GM21786 (cell line): Measurements from ENCODE around the gene GALNT18.

Source experiments
- ATAC-seq: cut with Tn5 transposase; IDR thresholded peaks from one replicate; pipeline ENCODE4 v1.9.1; 2021; ENCODE audit not compliant: unreplicated experiment

Gene GALNT18

GRCh38 chr11:11320825-11321224 is 301.0 kb downstream of the GALNT18 start:
- ATAC-seq = no peak

- ATAC-seq = no peak
Observed at GRCh38 chr11:11318961-11319360, 302.8 kb downstream of the GALNT18 start.

- no peak for ATAC-seq
Observed at GRCh38 chr11:11318461-11318860, 303.3 kb downstream of the GALNT18 start.

GRCh38 chr11:11316651-11317230 is 305.1 kb downstream of the GALNT18 start:
- no peak for ATAC-seq

GRCh38 chr11:11313902-11314692 is 307.7 kb downstream of the GALNT18 start:
- no peak for ATAC-seq

GRCh38 chr11:11313426-11313825 is 308.4 kb downstream of the GALNT18 start:
- no peak for ATAC-seq

GRCh38 chr11:11312738-11313137 is 309.1 kb downstream of the GALNT18 start:
- no peak for ATAC-seq

- no peak for ATAC-seq
Observed at GRCh38 chr11:11311169-11311568, 310.6 kb downstream of the GALNT18 start.

- no peak for ATAC-seq
Observed at GRCh38 chr11:11309906-11310305, 311.9 kb downstream of the GALNT18 start.

GRCh38 chr11:11308249-11308648 is 313.6 kb downstream of the GALNT18 start:
- no peak for ATAC-seq

- no peak for ATAC-seq
Observed at GRCh38 chr11:11306855-11307254, 314.9 kb downstream of the GALNT18 start.

- ATAC-seq = no peak
Observed at GRCh38 chr11:11304550-11304949, 317.3 kb downstream of the GALNT18 start.

GRCh38 chr11:11302565-11302964 is 319.2 kb downstream of the GALNT18 start:
- no peak for ATAC-seq

- no peak for ATAC-seq
Observed at GRCh38 chr11:11301212-11301611, 320.6 kb downstream of the GALNT18 start.

GRCh38 chr11:11297578-11297977 is 324.2 kb downstream of the GALNT18 start:
- no peak for ATAC-seq

GRCh38 chr11:11296434-11296833 is 325.4 kb downstream of the GALNT18 start:
- ATAC-seq = no peak

GRCh38 chr11:11294551-11294855 is 327.3 kb downstream of the GALNT18 start:
- ATAC-seq = no peak

GRCh38 chr11:11293798-11294550 is 327.8 kb downstream of the GALNT18 start:
- no peak for ATAC-seq

- ATAC-seq = no peak
Observed at GRCh38 chr11:11292839-11293238, 329.0 kb downstream of the GALNT18 start.

GRCh38 chr11:11291041-11292015 is 330.5 kb downstream of the GALNT18 start:
- no peak for ATAC-seq

- no peak for ATAC-seq
Observed at GRCh38 chr11:11290354-11290753, 331.5 kb downstream of the GALNT18 start.
